Hepatocyte (in vitro differentiated cells): Measurements from ENCODE around the gene IQCB1.

Source experiments
- CTCF ChIP-seq: fragments of 200-600 bp; sonication (generic); IDR thresholded peaks from 2 replicates; pipeline ENCODE4 v1.5.1; 2016; ENCODE audit warnings: antibody characterized with exemption, mild to moderate bottlenecking; ENCODE audit not compliant: poor library complexity
- EZH2 ChIP-seq: fragments of 200-600 bp; sonication (generic); IDR thresholded peaks from 2 replicates; pipeline ENCODE4 v1.6.1; 2016; ENCODE audit warnings: antibody characterized with exemption, mild to moderate bottlenecking, borderline replicate concordance
- EZH2phosphoT487 ChIP-seq: fragments of 200-600 bp; sonication (generic); IDR thresholded peaks from one replicate; pipeline ENCODE4 v1.6.1; 2018; ENCODE audit warnings: antibody characterized with exemption, mild to moderate bottlenecking, low read depth, moderate library complexity; ENCODE audit not compliant: unreplicated experiment, severe bottlenecking

- TF ChIP-seq CTCF (no peak), EZH2 (no peak), EZH2phosphoT487 (no peak)
Observed at GRCh38 chr3:121730940-121731687, 103.7 kb downstream of the IQCB1 start.
